ENCODE results near the gene SLC2A2.

SLC2A2 gene

GRCh38 chr3:171044384-171044783, 17.9 kb upstream of the SLC2A2 start:
- in situ Hi-C loops (cut with MboI; ENCODE audit: low sequenced_read_pairs, unreplicated experiment): no loop called here
- DNase-seq (ENCODE audit: low spot score): no peak
- TF ChIP-seq CTCF (IDR thresholded peaks at IDR 0.05; ENCODE audit: borderline replicate concordance, control extremely low read depth, extremely low read depth, insufficient read depth, missing control alignments): no peak

GRCh38 chr3:171039674-171040073, 13.2 kb upstream of the SLC2A2 start:
- DNase-seq (ENCODE audit: low spot score): no peak
- in situ Hi-C loops (cut with MboI; ENCODE audit: low sequenced_read_pairs, unreplicated experiment): no loop called here
- TF ChIP-seq CTCF (IDR thresholded peaks at IDR 0.05; ENCODE audit: borderline replicate concordance, control extremely low read depth, extremely low read depth, insufficient read depth, missing control alignments): no peak

GRCh38 chr3:171038342-171038741, 11.8 kb upstream of the SLC2A2 start:
- no peak for DNase-seq (ENCODE audit: low spot score)
- TF ChIP-seq CTCF (IDR thresholded peaks at IDR 0.05; ENCODE audit: borderline replicate concordance, control extremely low read depth, extremely low read depth, insufficient read depth, missing control alignments): no peak
- in situ Hi-C loops (cut with MboI; ENCODE audit: low sequenced_read_pairs, unreplicated experiment): no loop called here

GRCh38 chr3:171028779-171029232, 2.3 kb upstream of the SLC2A2 start:
- no peak for DNase-seq (ENCODE audit: low spot score)
- in situ Hi-C loops (cut with MboI; ENCODE audit: low sequenced_read_pairs, unreplicated experiment): no loop called here
- TF ChIP-seq CTCF (IDR thresholded peaks at IDR 0.05; ENCODE audit: borderline replicate concordance, control extremely low read depth, extremely low read depth, insufficient read depth, missing control alignments): no peak

- in situ Hi-C loops (cut with MboI; ENCODE audit: low sequenced_read_pairs, unreplicated experiment): no loop called here
- no peak for DNase-seq (ENCODE audit: low spot score)
- no peak for TF ChIP-seq CTCF (IDR thresholded peaks at IDR 0.05; ENCODE audit: borderline replicate concordance, control extremely low read depth, extremely low read depth, insufficient read depth, missing control alignments)
These were observed 1.7 kb upstream of the SLC2A2 start for GRCh38 chr3:171028025-171028778.

GRCh38 chr3:171023566-171023965, 3.0 kb downstream of the SLC2A2 start:
- no peak for DNase-seq (ENCODE audit: low spot score)
- in situ Hi-C loops (cut with MboI; ENCODE audit: low sequenced_read_pairs, unreplicated experiment): no loop called here
- no peak for TF ChIP-seq CTCF (IDR thresholded peaks at IDR 0.05; ENCODE audit: borderline replicate concordance, control extremely low read depth, extremely low read depth, insufficient read depth, missing control alignments)

Data from GM13976 (cell line).